SK-N-SH (cell line): ENCODE measurements around the gene ASAP2.

Experiments used
- CHD2 ChIP-seq: fragments of 150-350 bp; IDR thresholded peaks from 2 replicates; pipeline ENCODE4 v1.6.1; 2018; ENCODE audit warnings: low read length; ENCODE audit not compliant: partially characterized antibody
- EP300 ChIP-seq, 2 experiments: IDR thresholded peaks; 2 replicates each; pipeline versions ENCODE4 v1.4.0 to v1.6.1; 2012; ENCODE audit warnings: borderline replicate concordance in 1 of 2, low read depth in 1 of 2, low read length in 1 of 2
- GABPA ChIP-seq: IDR thresholded peaks from 2 replicates; pipeline ENCODE4 v1.4.0; 2012; ENCODE audit warnings: low read depth, mild to moderate bottlenecking
- GATA2 ChIP-seq: sonication (generic); formaldehyde crosslinking; IDR thresholded peaks from 2 replicates; pipeline ENCODE4 v1.5.0; 2020; ENCODE audit warnings: mild to moderate bottlenecking, missing genetic modification reagents
- RFX5 ChIP-seq: IDR thresholded peaks from 2 replicates; pipeline ENCODE4 v1.6.1; 2012; ENCODE audit warnings: mild to moderate bottlenecking, improper control_type of control experiment, low read length
- SIN3A ChIP-seq: IDR thresholded peaks from 2 replicates; pipeline ENCODE4 v1.6.1; 2012; ENCODE audit warnings: low read depth, mild to moderate bottlenecking, low read length, moderate library complexity, borderline replicate concordance
- TF ChIP-seq, protein P1 (sequence below): fragments of 200-600 bp; sonication (generic); IDR thresholded peaks from 2 replicates; pipeline ENCODE4 v1.6.1; 2017; ENCODE audit warnings: antibody characterized with exemption, mild to moderate bottlenecking, moderate library complexity
- TF ChIP-seq, protein P2 (sequence below): IDR thresholded peaks from 2 replicates; pipeline ENCODE4 v1.4.0; 2012; ENCODE audit warnings: low read depth, borderline replicate concordance

DNA sequence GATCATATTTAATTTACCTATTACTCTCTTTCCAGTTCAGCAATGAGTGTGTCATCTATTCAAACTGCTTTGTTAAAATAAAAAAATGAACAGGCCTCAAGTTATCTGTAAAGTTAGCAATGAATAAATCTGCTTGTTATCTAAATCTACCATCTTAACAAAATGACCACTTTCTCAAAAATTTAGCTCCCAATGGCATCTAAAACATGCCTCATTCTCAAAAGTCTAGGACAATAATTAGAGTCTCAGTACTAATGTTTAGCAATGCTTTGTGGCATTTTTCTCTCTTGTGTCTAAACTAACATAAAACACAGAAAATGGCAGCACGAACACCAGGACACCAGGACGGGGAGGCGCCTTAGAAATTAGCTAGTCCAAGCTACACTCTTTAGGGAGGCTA lies 3.6 kb upstream of the ASAP2 start:
- TF ChIP-seq, protein P1, sequence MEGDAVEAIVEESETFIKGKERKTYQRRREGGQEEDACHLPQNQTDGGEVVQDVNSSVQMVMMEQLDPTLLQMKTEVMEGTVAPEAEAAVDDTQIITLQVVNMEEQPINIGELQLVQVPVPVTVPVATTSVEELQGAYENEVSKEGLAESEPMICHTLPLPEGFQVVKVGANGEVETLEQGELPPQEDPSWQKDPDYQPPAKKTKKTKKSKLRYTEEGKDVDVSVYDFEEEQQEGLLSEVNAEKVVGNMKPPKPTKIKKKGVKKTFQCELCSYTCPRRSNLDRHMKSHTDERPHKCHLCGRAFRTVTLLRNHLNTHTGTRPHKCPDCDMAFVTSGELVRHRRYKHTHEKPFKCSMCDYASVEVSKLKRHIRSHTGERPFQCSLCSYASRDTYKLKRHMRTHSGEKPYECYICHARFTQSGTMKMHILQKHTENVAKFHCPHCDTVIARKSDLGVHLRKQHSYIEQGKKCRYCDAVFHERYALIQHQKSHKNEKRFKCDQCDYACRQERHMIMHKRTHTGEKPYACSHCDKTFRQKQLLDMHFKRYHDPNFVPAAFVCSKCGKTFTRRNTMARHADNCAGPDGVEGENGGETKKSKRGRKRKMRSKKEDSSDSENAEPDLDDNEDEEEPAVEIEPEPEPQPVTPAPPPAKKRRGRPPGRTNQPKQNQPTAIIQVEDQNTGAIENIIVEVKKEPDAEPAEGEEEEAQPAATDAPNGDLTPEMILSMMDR = no peak
- TF ChIP-seq GATA2 (CRISPR knock-in tag) = no peak
- TF ChIP-seq, protein P2, sequence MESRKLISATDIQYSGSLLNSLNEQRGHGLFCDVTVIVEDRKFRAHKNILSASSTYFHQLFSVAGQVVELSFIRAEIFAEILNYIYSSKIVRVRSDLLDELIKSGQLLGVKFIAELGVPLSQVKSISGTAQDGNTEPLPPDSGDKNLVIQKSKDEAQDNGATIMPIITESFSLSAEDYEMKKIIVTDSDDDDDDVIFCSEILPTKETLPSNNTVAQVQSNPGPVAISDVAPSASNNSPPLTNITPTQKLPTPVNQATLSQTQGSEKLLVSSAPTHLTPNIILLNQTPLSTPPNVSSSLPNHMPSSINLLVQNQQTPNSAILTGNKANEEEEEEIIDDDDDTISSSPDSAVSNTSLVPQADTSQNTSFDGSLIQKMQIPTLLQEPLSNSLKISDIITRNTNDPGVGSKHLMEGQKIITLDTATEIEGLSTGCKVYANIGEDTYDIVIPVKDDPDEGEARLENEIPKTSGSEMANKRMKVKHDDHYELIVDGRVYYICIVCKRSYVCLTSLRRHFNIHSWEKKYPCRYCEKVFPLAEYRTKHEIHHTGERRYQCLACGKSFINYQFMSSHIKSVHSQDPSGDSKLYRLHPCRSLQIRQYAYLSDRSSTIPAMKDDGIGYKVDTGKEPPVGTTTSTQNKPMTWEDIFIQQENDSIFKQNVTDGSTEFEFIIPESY = no peak
- no peak for TF ChIP-seq CHD2
- TF ChIP-seq EP300 (IDR thresholded peaks at IDR 0.05; ENCODE audit: borderline replicate concordance in 1 of 2, low read depth in 1 of 2, low read length in 1 of 2) = no peak
- TF ChIP-seq SIN3A = no peak
- TF ChIP-seq RFX5 = no peak
- no peak for TF ChIP-seq GABPA
